Keratinocyte (primary cell): ENCODE measurements around the gene GDPD4.

Experiments used
- CTCF ChIP-seq, 3 experiments: IDR thresholded peaks in 1 of 3; conservative IDR thresholded peaks in 1 of 3; optimal IDR thresholded peaks in 1 of 3; 2 replicates in 2 of 3; 3 replicates in 1 of 3; pipeline versions ENCODE3 to v1.5.1; 2011; ENCODE audit warnings: low read length in 3 of 3, mild to moderate bottlenecking in 3 of 3, moderate library complexity in 2 of 3, control low read depth in 1 of 3, inconsistent platforms in 1 of 3; ENCODE audit not compliant: insufficient read depth in 2 of 3; ENCODE audit errors: extremely low read depth in 1 of 3
- EZH2 ChIP-seq: IDR thresholded peaks from one replicate; pipeline ENCODE4 v1.6.1; 2012; ENCODE audit warnings: inconsistent platforms, mild to moderate bottlenecking, low read length, moderate library complexity

- no peak for TF ChIP-seq CTCF (optimal IDR thresholded peaks at IDR 0.05 in 1 of 3, IDR thresholded peaks at IDR 0.05 in 1 of 3, conservative IDR thresholded peaks at IDR 0.05 in 1 of 3; ENCODE audit: extremely low read depth in 1 of 3, insufficient read depth in 2 of 3, low read length in 3 of 3)
- TF ChIP-seq EZH2 = no peak
Observed at GRCh38 chr11:77294040-77294439, 7.4 kb downstream of the GDPD4 start.
